SKM-1 treated with dmso at 0.1 percent for 144 hours (cell line): Measurements from ENCODE around the gene GPR173.

Source experiments
- DNase-seq: peaks from one replicate; lab custom pipeline; 2025; ENCODE audit not compliant: unreplicated experiment; lab: John Stamatoyannopoulos, UW

Gene GPR173

GRCh38 chrX:53065104-53065503 is 16.5 kb downstream of the GPR173 start:
- no peak for DNase-seq

DNA sequence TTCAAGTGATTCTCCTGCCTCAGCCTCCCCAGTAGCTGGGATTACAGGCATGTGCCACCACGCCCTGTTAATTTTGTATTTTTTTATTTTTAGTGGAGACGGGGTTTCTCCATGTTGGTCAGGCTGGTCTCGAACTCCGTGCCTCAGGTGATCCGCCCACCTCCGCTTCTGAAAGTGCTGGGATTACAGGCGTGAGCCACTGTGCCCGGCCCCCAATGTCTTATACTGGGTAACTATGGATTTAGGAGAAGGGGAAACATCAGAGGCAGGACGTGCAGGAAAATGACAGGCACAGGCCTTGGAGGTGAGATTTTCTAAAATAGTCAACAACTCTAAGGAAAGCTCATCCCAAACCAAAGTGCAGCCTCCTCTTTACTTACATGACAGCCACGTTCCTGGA is 22.5 kb downstream of the GPR173 start:
- DNase-seq = no peak

- DNase-seq = peak; percentile 32
Observed at GRCh38 chrX:53071604-53072417, 23.2 kb downstream of the GPR173 start.

DNA sequence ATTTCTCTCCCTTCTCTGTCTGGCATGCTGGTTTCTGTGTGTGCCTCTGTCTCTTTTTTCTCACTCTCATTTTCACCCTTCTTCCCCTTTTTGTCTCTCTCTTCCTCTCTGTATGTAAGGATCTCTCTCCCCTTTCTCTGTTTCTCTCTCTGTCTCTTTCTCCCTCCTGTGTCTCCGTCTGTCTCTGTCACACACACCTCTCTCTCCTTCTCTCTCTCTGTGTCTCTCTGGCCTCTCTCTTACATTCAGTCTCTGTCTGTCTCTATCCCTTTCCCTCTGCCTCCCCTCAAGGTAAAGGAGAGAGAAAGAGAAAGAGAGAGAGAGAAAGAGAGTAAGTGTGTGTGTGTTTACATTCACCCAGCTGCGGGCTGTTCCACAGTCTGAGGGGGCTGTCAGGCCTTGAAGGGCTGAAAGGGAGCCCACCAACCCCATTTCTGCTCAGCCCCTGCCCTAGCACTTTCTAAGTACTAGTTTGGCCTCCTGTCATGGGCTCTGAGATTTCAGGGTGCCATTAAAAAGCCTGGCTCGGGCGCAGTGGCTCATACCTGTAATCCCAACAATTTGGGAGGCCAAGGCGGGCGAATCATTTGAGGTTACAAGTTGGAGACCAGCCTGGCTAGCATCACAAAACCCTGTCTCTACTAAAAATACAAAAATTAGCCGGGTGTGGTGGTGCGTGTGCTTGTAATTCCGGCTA is 24.0 kb downstream of the GPR173 start:
- no peak for DNase-seq

DNA sequence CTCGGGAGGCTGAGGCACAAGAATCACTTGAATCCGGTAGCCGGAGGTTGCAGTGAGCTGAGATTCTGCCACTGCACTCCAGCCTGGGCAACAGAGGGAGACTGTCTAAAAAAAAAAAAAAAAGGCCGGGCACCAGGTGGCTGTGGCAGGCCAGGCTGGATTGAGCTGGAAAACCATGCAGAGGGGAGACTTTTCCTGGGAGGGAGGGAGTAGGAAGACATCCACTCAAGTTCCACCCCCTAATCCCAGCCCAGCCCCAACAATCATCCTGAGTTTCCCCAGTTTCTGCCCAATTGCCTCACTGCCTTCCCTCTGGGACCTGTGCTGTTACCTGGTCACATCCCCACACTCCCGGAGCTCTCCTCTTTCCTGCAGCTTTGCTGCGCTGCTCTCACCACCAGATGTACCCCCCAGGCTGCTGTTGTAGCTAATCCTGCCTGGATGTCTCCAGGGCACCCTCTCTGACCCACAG is 24.6 kb downstream of the GPR173 start:
- no peak for DNase-seq

- DNase-seq = no peak
Observed at GRCh38 chrX:53075011-53075410, 26.4 kb downstream of the GPR173 start.

DNA sequence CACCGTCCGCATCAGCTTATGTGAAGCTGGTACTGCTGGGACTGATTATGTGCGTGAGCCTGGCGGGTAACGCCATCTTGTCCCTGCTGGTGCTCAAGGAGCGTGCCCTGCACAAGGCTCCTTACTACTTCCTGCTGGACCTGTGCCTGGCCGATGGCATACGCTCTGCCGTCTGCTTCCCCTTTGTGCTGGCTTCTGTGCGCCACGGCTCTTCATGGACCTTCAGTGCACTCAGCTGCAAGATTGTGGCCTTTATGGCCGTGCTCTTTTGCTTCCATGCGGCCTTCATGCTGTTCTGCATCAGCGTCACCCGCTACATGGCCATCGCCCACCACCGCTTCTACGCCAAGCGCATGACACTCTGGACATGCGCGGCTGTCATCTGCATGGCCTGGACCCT is 28.1 kb downstream of the GPR173 start:
- no peak for DNase-seq

- DNase-seq = no peak
Observed at GRCh38 chrX:53077207-53078197, 28.9 kb downstream of the GPR173 start.

DNA sequence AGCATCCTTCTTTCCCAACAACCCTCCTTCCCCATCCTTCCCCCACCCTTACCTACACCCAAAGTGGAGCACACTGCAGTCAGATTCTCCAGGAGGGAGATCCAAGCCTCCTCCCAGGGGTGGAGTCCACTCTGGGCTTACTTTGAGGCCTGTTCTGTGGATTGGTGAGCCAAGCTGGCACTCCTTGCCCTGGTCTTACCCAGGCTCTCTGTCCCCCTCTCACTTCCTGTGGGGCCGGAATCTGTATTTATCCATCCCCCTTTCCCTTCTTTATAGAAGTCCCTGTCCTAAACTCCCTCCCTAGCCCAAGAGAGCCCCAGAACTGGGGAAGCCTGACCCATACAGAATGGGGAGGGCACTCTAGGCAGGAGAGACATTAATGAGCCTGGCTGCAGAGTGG is 30.4 kb downstream of the GPR173 start:
- no peak for DNase-seq

DNA sequence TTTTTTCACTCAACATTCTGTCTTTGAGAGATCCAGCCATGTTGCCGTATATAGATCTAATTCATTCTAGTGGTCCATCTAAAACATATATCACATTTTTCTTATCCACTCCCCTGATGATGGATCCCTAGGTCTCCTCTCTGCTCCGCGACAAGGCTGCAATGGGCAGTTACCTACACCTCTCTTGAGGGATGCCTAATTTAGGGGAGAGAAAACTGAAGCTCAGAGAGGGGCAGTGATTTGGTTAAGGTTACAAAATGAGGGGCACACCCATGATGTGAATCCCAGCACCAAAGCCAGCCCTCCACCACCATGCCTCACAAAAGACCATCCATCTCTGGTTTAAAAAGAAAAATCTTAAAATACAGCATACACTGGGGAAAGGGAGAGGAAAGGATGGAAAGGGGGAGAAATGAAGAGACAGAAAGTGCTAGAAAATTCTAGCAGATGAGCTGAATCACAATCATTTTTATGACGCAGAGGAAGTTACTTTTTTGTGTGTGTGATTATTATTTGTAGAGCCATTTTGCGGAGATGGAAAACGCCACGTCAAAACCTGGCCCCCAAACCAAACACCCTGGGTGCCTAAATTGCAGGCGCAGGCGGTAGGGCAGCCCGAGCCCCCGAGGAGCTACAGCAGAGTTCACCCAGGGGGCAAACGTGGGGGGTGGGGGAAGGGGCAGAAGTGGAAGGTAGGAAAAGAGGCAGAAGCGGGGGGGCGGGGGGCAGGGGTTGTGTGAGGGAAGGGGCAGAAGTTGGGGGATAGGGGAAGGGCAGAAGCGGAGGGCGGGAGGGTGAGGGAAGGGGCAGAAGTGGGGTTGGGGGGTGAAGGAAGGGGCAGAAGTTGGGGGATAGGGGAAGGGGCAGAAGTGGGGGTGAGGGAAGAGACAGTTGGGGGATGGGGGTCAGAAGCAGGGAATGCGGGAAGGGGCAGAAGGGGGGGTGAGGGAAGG is 32.3 kb downstream of the GPR173 start:
- DNase-seq = no peak

DNA sequence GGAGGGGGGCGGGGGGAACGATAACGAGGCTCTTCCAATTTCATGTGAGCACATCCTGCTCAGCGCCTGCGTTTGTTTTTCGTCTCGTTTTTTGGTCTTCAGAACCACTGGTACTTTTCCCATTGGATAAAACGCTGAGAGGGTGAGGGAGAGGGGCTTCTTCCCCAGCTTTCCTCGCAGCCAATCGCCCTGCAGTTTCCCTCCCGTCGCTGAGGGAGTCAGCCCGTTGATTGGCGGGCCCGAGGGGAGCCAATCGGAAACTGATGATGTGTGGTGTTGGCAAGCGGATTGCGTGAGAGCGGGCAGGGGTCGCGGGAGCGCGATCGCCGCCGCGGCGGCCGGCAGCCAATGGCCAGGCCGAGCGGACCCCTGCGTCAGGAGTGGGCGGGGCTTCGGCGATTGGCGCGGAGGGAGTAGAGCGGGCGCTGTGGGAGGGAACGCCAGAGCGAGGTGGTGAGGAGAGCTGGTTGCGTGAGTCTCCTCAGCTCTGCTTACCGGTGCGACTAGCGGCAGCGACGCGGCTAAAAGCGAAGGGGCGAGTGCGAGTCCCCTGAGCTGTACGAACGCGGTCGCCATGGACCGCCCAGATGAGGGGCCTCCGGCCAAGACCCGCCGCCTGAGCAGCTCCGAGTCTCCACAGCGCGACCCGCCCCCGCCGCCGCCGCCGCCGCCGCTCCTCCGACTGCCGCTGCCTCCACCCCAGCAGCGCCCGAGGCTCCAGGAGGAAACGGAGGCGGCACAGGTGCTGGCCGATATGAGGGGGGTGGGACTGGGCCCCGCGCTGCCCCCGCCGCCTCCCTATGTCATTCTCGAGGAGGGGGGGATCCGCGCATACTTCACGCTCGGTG is 33.6 kb downstream of the GPR173 start, which contains the start of gene TSPYL2:
TSPYL2 (plus strand) TSS at position 443 of the 848 bp plus-strand sequence; CDS start at position 575, 132 bp downstream.
- peak; percentile 90 for DNase-seq

DNA sequence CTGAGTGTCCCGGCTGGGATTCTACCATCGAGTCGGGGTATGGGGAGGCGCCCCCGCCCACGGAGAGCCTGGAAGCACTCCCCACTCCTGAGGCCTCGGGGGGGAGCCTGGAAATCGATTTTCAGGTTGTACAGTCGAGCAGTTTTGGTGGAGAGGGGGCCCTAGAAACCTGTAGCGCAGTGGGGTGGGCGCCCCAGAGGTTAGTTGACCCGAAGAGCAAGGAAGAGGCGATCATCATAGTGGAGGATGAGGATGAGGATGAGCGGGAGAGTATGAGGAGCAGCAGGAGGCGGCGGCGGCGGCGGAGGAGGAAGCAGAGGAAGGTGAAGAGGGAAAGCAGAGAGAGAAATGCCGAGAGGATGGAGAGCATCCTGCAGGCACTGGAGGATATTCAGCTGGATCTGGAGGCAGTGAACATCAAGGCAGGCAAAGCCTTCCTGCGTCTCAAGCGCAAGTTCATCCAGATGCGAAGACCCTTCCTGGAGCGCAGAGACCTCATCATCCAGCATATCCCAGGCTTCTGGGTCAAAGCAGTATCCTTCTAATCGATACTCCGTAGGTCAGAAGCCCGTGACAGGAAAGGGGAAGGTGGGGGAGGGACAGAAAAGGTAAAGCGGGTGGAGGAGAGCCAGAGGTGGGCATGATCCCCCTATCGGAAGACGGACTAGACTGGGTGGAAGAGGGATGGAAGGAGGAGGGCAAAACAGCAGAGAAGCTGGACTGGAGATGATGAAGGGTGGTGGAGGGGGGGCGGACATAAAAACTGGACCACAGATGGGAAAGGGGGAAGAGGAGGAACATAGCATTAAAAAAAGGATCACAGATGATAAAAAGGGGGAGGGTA is 34.4 kb downstream of the GPR173 start:
- no peak for DNase-seq

GRCh38 chrX:53084043-53084570 is 35.5 kb downstream of the GPR173 start:
- no peak for DNase-seq

DNA sequence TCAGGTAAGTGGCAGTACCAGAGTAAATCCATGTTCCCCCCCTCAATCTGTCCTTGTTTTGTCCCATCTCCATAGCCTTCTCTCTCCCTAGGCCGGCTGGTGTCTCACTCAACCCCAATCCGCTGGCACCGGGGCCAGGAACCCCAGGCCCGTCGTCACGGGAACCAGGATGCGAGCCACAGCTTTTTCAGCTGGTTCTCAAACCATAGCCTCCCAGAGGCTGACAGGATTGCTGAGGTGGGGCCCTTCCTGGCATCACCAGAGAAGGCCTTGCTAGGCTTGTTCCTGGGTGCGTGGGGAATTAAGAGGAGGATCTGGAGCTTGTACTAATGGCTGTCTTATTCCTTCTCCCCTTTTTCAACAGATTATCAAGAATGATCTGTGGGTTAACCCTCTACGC is 36.3 kb downstream of the GPR173 start:
- DNase-seq = no peak

DNA sequence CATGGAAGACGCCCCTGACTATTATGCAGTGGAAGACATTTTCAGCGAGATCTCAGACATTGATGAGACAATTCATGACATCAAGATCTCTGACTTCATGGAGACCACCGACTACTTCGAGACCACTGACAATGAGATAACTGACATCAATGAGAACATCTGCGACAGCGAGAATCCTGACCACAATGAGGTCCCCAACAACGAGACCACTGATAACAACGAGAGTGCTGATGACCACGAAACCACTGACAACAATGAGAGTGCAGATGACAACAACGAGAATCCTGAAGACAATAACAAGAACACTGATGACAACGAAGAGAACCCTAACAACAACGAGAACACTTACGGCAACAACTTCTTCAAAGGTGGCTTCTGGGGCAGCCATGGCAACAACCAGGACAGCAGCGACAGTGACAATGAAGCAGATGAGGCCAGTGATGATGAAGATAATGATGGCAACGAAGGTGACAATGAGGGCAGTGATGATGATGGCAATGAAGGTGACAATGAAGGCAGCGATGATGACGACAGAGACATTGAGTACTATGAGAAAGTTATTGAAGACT is 37.2 kb downstream of the GPR173 start:
- no peak for DNase-seq

GRCh38 chrX:53086464-53086863 is 37.9 kb downstream of the GPR173 start:
- DNase-seq = no peak

DNA sequence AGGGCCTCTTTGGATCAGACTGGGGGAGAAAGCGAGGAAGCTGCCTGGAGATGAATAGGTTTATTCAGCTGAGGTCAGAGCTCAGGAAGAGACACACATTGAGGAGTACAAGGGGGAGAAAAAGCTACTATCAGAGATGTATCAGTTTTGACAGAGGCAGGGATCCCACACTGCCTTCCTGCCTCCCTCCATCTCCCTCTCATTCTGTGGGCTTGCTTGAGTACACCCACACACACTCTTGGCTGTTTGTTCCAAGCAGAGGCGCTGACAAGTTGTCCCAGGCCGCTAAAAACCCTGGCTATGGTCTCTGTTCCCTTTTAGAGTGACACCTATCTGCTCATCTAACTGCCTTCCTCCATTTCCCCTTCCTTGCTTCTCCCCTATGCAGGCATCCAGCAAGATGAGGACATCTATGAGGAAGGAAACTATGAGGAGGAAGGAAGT is 38.8 kb downstream of the GPR173 start:
- DNase-seq = no peak
